ENCODE results near the gene SRRM4. TPM values are rescaled to one million over a fixed set of nuclear protein-coding genes. Genes with fewer than 3 reads are reported as not detected.

The SRRM4 gene
- total RNA-seq, 1 donor from 2014 or later = not detected

DNA sequence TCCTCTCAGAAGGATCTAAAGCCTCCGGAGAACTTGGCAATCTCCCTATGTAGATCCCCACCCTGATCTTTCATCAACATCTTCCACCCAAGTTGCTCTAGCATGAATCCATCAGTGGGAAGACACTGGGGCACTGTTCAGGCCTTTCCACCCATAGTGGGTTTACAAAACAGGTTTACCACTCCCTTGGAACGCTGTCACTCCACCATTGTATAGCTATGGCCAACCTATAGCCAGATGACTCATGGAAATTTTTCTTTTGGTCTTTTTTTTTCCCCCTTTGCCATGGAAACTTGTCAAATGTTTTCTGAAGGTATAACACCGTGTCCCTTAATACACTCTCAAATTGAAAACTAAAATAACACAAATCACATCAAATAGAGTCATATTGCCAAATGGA, 186.6 kb downstream of the SRRM4 start:
- no peaks in the 10 kb centered on the region for H3K9me3 Mint-ChIP-seq (ENCODE audit: low read depth)
- TF ChIP-seq, protein P1, sequence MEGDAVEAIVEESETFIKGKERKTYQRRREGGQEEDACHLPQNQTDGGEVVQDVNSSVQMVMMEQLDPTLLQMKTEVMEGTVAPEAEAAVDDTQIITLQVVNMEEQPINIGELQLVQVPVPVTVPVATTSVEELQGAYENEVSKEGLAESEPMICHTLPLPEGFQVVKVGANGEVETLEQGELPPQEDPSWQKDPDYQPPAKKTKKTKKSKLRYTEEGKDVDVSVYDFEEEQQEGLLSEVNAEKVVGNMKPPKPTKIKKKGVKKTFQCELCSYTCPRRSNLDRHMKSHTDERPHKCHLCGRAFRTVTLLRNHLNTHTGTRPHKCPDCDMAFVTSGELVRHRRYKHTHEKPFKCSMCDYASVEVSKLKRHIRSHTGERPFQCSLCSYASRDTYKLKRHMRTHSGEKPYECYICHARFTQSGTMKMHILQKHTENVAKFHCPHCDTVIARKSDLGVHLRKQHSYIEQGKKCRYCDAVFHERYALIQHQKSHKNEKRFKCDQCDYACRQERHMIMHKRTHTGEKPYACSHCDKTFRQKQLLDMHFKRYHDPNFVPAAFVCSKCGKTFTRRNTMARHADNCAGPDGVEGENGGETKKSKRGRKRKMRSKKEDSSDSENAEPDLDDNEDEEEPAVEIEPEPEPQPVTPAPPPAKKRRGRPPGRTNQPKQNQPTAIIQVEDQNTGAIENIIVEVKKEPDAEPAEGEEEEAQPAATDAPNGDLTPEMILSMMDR (IDR thresholded peaks at IDR 0.05) = no peak
- H3K27ac Mint-ChIP-seq (ENCODE audit: unreplicated experiment) = no peak overlapping the region
- H3K27me3 Mint-ChIP-seq (ENCODE audit: low read depth) = peaks cover 48% of the 10 kb centered on the region
- H3K36me3 Mint-ChIP-seq (ENCODE audit: low read depth) = no peaks in the 10 kb centered on the region
- no peak for DNase-seq (ENCODE audit: low spot score)
- H3K4me3 Mint-ChIP-seq (ENCODE audit: unreplicated experiment) = no peak overlapping the region
- no peaks in the 10 kb centered on the region for H3K4me1 Mint-ChIP-seq (ENCODE audit: low read depth)

DNA sequence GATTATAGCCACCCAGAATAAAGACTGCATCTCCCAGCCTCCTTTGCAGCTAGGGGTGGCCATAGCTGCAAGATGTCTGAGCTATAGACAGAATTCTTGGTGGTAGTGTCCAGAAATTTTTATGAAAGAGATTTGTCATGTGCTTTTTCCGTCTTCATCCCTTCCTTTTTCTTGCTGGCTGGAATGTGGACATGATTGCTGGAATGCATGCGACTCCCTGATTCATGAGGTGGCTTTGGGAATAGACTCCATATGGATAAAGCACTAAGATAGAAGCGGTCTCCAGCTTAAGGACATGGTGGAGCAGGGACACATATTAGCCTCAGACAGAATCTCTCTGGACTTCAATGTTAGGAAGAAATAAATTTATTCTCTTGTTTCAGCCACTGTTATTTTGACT, 187.4 kb downstream of the SRRM4 start:
- Mint-ChIP-seq H3K4me1 (ENCODE audit: low read depth) (no peaks in the 10 kb centered on the region), H3K36me3 (ENCODE audit: low read depth) (no peaks in the 10 kb centered on the region), H3K27me3 (ENCODE audit: low read depth) (peaks cover 44% of the 10 kb centered on the region), H3K9me3 (ENCODE audit: low read depth) (no peaks in the 10 kb centered on the region), H3K27ac (ENCODE audit: unreplicated experiment) (no peak overlapping the region), H3K4me3 (ENCODE audit: unreplicated experiment) (no peak overlapping the region)
- TF ChIP-seq, protein P1 (IDR thresholded peaks at IDR 0.05) = no peak
- no peak for DNase-seq (ENCODE audit: low spot score)

DNA sequence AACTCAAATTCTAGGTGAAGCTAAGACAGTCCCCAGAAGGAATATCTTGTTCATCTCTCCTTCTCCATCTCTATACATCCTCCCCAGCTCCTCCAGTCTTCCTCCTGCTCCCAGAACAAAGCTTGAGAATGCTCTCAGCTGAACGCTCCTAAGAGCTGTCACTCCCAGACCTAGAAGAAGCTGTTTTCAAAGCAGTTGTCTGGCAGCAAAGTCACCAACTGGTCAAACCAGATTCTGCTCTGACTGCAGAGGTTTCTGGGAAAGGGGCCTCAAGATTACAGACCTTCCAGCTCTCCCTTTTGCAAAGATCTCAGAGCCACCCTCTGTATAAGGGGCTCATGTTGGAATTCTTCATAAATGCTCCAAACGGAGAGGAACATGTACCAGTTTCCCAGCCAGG, 187.8 kb downstream of the SRRM4 start:
- no peaks in the 10 kb centered on the region for H3K4me1 Mint-ChIP-seq (ENCODE audit: low read depth)
- H3K36me3 Mint-ChIP-seq (ENCODE audit: low read depth) = no peaks in the 10 kb centered on the region
- no peak for DNase-seq (ENCODE audit: low spot score)
- H3K4me3 Mint-ChIP-seq (ENCODE audit: unreplicated experiment) = no peak overlapping the region
- H3K9me3 Mint-ChIP-seq (ENCODE audit: low read depth) = no peaks in the 10 kb centered on the region
- TF ChIP-seq, protein P1 (IDR thresholded peaks at IDR 0.05) = no peak
- H3K27ac Mint-ChIP-seq (ENCODE audit: unreplicated experiment) = no peak overlapping the region
- H3K27me3 Mint-ChIP-seq (ENCODE audit: low read depth) = peaks cover 42% of the 10 kb centered on the region

DNA sequence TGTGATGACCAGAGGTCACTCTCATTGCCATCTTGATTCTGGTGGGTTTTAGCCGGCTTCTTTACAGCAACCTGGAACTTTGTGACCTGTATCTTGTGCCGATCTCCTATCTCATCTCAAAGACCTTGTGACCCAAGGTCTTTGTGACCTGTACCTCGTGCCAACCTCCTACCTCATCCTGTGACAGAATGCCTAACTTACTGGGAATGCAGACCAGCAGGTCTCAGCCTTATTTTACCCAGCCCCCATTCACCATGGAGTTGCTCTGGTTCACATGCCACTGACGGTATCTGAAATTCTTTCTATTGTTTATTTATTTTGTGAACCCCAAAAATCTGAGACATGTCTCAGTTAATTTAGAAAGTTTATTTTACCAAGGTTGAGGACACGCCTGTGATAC, 189.9 kb downstream of the SRRM4 start:
- H3K4me3 Mint-ChIP-seq (ENCODE audit: unreplicated experiment) = no peak overlapping the region
- H3K36me3 Mint-ChIP-seq (ENCODE audit: low read depth) = no peaks in the 10 kb centered on the region
- no peak for DNase-seq (ENCODE audit: low spot score)
- H3K9me3 Mint-ChIP-seq (ENCODE audit: low read depth) = no peaks in the 10 kb centered on the region
- TF ChIP-seq, protein P1 (IDR thresholded peaks at IDR 0.05) = no peak
- peaks cover 32% of the 10 kb centered on the region for H3K27me3 Mint-ChIP-seq (ENCODE audit: low read depth)
- no peak overlapping the region for H3K27ac Mint-ChIP-seq (ENCODE audit: unreplicated experiment)
- peaks cover 4% of the 10 kb centered on the region for H3K4me1 Mint-ChIP-seq (ENCODE audit: low read depth)

DNA sequence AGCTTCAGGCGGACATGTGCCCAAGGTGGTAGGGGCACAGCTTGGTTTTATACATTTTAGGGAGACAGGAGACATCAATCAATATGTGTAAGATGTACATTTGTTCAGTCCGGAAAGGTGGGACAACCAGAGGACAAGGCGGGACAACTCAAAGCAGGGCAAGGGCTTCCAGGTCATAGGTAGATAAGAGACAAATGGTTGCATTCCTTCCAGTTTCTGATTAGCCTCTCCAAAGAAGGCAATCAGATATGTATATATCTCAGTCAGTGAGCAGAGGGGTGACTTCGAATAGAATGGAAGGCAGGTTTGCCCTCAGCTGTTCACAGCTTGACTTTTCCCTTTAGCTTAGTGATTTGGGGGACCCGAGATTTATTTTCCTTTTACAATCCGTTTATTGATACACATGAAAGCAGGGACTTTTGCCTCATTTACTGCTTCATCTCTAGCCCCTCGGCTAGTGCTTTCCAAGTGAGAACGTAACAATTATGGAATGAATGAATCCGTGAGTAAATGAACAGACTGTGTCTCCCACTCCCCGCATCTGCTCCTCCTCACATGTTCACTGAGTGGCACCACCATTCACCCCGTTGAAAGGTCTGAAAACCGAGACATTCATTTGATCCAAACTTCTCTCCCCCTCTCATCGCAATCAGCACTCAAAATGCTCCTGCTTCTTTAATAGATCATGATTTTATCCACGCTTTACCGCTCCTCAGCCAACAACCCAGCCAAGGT, 190.5 kb downstream of the SRRM4 start:
- DNase-seq (ENCODE audit: low spot score) = no peak
- Mint-ChIP-seq H3K36me3 (ENCODE audit: low read depth) (no peaks in the 10 kb centered on the region), H3K27me3 (ENCODE audit: low read depth) (peaks cover 29% of the 10 kb centered on the region), H3K9me3 (ENCODE audit: low read depth) (no peaks in the 10 kb centered on the region), H3K4me1 (ENCODE audit: low read depth) (peaks cover 10% of the 10 kb centered on the region), H3K4me3 (ENCODE audit: unreplicated experiment) (no peak overlapping the region), H3K27ac (ENCODE audit: unreplicated experiment) (no peak overlapping the region)
- TF ChIP-seq, protein P1 (IDR thresholded peaks at IDR 0.05) = no peak

Measured in chondrocyte (in vitro differentiated cells).